Neural cell (in vitro differentiated cells): ENCODE results near the gene JPH2. TPM values are rescaled to one million over a fixed set of nuclear protein-coding genes. Genes with fewer than 3 reads are reported as not detected.

Source experiments
- H2AFZ ChIP-seq: fragments of 200-600, 300-800 bp; sonication (generic), shearing (Covaris generic); 2 replicates; pipeline ENCODE4 v1.6.0; 2014; ENCODE audit warnings: low read depth, mild to moderate bottlenecking, antibody characterized with exemption, low read length, moderate library complexity
- H3F3A ChIP-seq: fragments of 200-600 bp; shearing (Covaris generic); 2 replicates; pipeline ENCODE4 v1.6.1; 2016; ENCODE audit warnings: mild to moderate bottlenecking, moderate library complexity, mixed read lengths, antibody characterized with exemption, low read length; ENCODE audit not compliant: insufficient read depth, poor library complexity, severe bottlenecking
- H3K27ac ChIP-seq: fragments of 200-600, 300-800 bp; sonication (generic), shearing (Covaris generic); 2 replicates; pipeline ENCODE4 v1.5.1; 2014; ENCODE audit warnings: mild to moderate bottlenecking, low read length, moderate library complexity
- H3K27me3 ChIP-seq: fragments of 300-800, 200-600 bp; sonication (generic), shearing (Covaris generic); 2 replicates; pipeline ENCODE4 v1.6.0; 2014; ENCODE audit warnings: mild to moderate bottlenecking, low read depth, low read length, moderate library complexity; ENCODE audit not compliant: insufficient read depth
- H3K36me3 ChIP-seq: fragments of 300-800, 200-600 bp; sonication (generic), shearing (Covaris generic); 2 replicates; pipeline ENCODE4 v1.5.1; 2014; ENCODE audit warnings: mild to moderate bottlenecking, antibody characterized with exemption, low read length, moderate library complexity; ENCODE audit not compliant: insufficient read depth
- H3K4me2 ChIP-seq: fragments of 300-800, 200-600 bp; sonication (generic), shearing (Covaris generic); 2 replicates; pipeline ENCODE4 v1.6.0; 2014; ENCODE audit warnings: mild to moderate bottlenecking, low read length
- H3K4me3 ChIP-seq: fragments of 300-800, 200-600 bp; sonication (generic), shearing (Covaris generic); 2 replicates; pipeline ENCODE4 v1.5.1; 2014; ENCODE audit warnings: mild to moderate bottlenecking, low read length, moderate library complexity
- H3K79me2 ChIP-seq: fragments of 200-600 bp; shearing (Covaris generic); replicated peaks from 2 replicates; pipeline ENCODE4 v1.6.0; 2014; ENCODE audit warnings: mild to moderate bottlenecking, low read length, moderate library complexity; ENCODE audit not compliant: insufficient read depth
- H3K9ac ChIP-seq: fragments of 300-800, 200-600 bp; sonication (generic), shearing (Covaris generic); 2 replicates; pipeline ENCODE4 v1.6.1; 2016; ENCODE audit warnings: mild to moderate bottlenecking, low read length, mixed read lengths
- H3K9me2 ChIP-seq: fragments of 200-600 bp; shearing (Covaris generic); 2 replicates; pipeline ENCODE4 v1.6.1; 2016; ENCODE audit warnings: mild to moderate bottlenecking, low read length, mixed read lengths; ENCODE audit not compliant: insufficient read depth
- H3K9me3 ChIP-seq: fragments of 200-600, 300-800 bp; sonication (generic), shearing (Covaris generic); 2 replicates; pipeline ENCODE4 v1.6.1; 2016; ENCODE audit warnings: mild to moderate bottlenecking, mixed run types, low read length, moderate library complexity, mixed read lengths
- H4K20me1 ChIP-seq: fragments of 200-600 bp; shearing (Covaris generic); 2 replicates; pipeline ENCODE4 v1.6.1; 2016; ENCODE audit warnings: mild to moderate bottlenecking, mixed run types; ENCODE audit not compliant: insufficient read depth
- CTCF ChIP-seq: fragments of 450-650 bp; IDR thresholded peaks from 2 replicates; pipeline ENCODE4 v1.5.1; 2014; ENCODE audit warnings: antibody characterized with exemption, mild to moderate bottlenecking, moderate library complexity; ENCODE audit not compliant: poor library complexity, severe bottlenecking
- EP300 ChIP-seq: fragments of 450-650 bp; conservative IDR thresholded peaks from 2 replicates; pipeline ENCODE4 v1.6.1; 2014; ENCODE audit warnings: antibody characterized with exemption, mild to moderate bottlenecking, moderate library complexity; ENCODE audit not compliant: poor library complexity, severe bottlenecking
- EZH2 ChIP-seq: fragments of 200-600, 300-800 bp; shearing (Covaris generic), sonication (generic); IDR thresholded peaks from 2 replicates; pipeline ENCODE4 v1.6.1; 2014; ENCODE audit warnings: antibody characterized with exemption, low read length, borderline replicate concordance, mild to moderate bottlenecking; ENCODE audit not compliant: insufficient read depth, poor library complexity, severe bottlenecking
- MXI1 ChIP-seq: fragments of 450-650 bp; conservative IDR thresholded peaks from 2 replicates; pipeline ENCODE4 v1.6.1; 2014; ENCODE audit warnings: antibody characterized with exemption, mild to moderate bottlenecking; ENCODE audit not compliant: poor library complexity, severe bottlenecking
- POLR2AphosphoS5 ChIP-seq: IDR thresholded peaks from 2 replicates; pipeline ENCODE4 v1.6.1; 2012
- RAD21 ChIP-seq: fragments of 450-650 bp; conservative IDR thresholded peaks from 2 replicates; pipeline ENCODE4 v1.6.1; 2014; ENCODE audit warnings: antibody characterized with exemption, mild to moderate bottlenecking, moderate library complexity
- SMC3 ChIP-seq: fragments of 450-650 bp; conservative IDR thresholded peaks from 2 replicates; pipeline ENCODE4 v1.6.1; 2014; ENCODE audit warnings: antibody characterized with exemption, mild to moderate bottlenecking, moderate library complexity; ENCODE audit not compliant: poor library complexity
- TAF1 ChIP-seq: IDR thresholded peaks from 2 replicates; pipeline ENCODE4 v1.6.1; 2012; ENCODE audit warnings: low read depth
- polyA plus RNA-seq: library from polyadenylated mRNA; depleted of rRNA; stranded (reverse); fragments of >200 nt; gene quantifications from 2 replicates; pipeline ENCODE4 v1.2.3, GENCODE V29; 2014
- TF ChIP-seq, protein P1 (sequence below): IDR thresholded peaks from 2 replicates; pipeline ENCODE4 v1.6.1; 2012; ENCODE audit warnings: borderline replicate concordance

JPH2 gene
- polyA plus RNA-seq, 1 donor from 2014 or later: not detected

DNA sequence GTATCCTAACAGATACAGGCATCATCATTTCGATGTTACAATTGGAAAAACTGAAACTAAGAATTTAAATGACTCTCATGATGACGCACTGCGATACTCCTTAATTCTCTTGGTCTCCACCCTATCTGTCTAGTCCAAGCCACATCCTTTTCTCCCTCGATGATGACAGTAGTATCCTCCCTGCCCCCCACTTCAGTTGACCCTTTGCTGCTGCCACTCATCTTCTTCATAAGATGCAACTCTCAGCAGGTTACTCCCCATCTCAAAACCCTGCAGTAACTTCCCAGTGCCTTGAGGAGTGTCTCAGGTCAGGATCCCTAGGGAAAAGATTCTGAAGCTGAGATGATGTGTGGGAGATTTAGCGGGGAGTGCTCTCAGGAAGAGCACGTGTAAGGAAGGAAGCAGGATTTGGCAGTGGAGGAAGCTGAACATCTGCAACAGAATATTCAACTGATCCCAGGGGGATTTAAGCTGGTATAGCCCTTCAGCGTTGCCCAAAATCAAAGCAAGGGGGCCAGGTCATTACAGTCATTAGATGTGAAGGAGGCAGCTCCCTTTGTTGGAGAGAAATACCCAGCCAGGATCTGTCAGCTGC is 16.1 kb downstream of the JPH2 start:
- H2AFZ ChIP-seq: no peak overlapping the region
- no peaks in the 10 kb centered on the region for H4K20me1 ChIP-seq
- H3K36me3 ChIP-seq: no peaks in the 10 kb centered on the region
- H3K4me3 ChIP-seq: no peak overlapping the region
- no peak overlapping the region for H3K4me2 ChIP-seq
- H3K9ac ChIP-seq: no peak overlapping the region
- H3F3A ChIP-seq: no peaks in the 10 kb centered on the region
- no peaks in the 10 kb centered on the region for H3K79me2 ChIP-seq
- H3K27me3 ChIP-seq: no peaks in the 10 kb centered on the region
- TF ChIP-seq RAD21 (no peak), SMC3 (no peak), CTCF (no peak), MXI1 (no peak), POLR2AphosphoS5 (no peak), TAF1 (no peak), EZH2 (no peak), EP300 (no peak)
- TF ChIP-seq, protein P1, sequence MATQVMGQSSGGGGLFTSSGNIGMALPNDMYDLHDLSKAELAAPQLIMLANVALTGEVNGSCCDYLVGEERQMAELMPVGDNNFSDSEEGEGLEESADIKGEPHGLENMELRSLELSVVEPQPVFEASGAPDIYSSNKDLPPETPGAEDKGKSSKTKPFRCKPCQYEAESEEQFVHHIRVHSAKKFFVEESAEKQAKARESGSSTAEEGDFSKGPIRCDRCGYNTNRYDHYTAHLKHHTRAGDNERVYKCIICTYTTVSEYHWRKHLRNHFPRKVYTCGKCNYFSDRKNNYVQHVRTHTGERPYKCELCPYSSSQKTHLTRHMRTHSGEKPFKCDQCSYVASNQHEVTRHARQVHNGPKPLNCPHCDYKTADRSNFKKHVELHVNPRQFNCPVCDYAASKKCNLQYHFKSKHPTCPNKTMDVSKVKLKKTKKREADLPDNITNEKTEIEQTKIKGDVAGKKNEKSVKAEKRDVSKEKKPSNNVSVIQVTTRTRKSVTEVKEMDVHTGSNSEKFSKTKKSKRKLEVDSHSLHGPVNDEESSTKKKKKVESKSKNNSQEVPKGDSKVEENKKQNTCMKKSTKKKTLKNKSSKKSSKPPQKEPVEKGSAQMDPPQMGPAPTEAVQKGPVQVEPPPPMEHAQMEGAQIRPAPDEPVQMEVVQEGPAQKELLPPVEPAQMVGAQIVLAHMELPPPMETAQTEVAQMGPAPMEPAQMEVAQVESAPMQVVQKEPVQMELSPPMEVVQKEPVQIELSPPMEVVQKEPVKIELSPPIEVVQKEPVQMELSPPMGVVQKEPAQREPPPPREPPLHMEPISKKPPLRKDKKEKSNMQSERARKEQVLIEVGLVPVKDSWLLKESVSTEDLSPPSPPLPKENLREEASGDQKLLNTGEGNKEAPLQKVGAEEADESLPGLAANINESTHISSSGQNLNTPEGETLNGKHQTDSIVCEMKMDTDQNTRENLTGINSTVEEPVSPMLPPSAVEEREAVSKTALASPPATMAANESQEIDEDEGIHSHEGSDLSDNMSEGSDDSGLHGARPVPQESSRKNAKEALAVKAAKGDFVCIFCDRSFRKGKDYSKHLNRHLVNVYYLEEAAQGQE: no peak
- H3K9me3 ChIP-seq: no peaks in the 10 kb centered on the region
- no peak overlapping the region for H3K27ac ChIP-seq
- H3K9me2 ChIP-seq: no peaks in the 10 kb centered on the region

- H2AFZ ChIP-seq: no peak overlapping the region
- no peak overlapping the region for H3K27ac ChIP-seq
- H3K9ac ChIP-seq: no peak overlapping the region
- H3K4me3 ChIP-seq: no peak overlapping the region
- H3K79me2 ChIP-seq: no peaks in the 10 kb centered on the region
- no peaks in the 10 kb centered on the region for H3K9me3 ChIP-seq
- no peaks in the 10 kb centered on the region for H3K9me2 ChIP-seq
- H3K27me3 ChIP-seq: no peaks in the 10 kb centered on the region
- no peak for TF ChIP-seq EZH2
- no peak for TF ChIP-seq RAD21
- no peak for TF ChIP-seq EP300
- no peaks in the 10 kb centered on the region for H4K20me1 ChIP-seq
- H3K4me2 ChIP-seq: no peak overlapping the region
- no peaks in the 10 kb centered on the region for H3F3A ChIP-seq
- no peaks in the 10 kb centered on the region for H3K36me3 ChIP-seq
Measured at GRCh38 chr20:44167736-44168135, 19.3 kb downstream of the JPH2 start.
